Suppressor macrophage treated with lipopolysaccharide for 1 hour (primary cell): ENCODE measurements around the gene RTP1.
"Not testable (repeated sequence)": the region's sequence is repeated elsewhere in the genome, so short reads cannot be mapped to it uniquely, and the experiment has no call there.

Experiments
- DNase-seq, 3 donors: peaks; one replicate each; pipeline ENCODE4 v3.0.0-alpha.2; 2020 to 2022

Gene RTP1

DNA sequence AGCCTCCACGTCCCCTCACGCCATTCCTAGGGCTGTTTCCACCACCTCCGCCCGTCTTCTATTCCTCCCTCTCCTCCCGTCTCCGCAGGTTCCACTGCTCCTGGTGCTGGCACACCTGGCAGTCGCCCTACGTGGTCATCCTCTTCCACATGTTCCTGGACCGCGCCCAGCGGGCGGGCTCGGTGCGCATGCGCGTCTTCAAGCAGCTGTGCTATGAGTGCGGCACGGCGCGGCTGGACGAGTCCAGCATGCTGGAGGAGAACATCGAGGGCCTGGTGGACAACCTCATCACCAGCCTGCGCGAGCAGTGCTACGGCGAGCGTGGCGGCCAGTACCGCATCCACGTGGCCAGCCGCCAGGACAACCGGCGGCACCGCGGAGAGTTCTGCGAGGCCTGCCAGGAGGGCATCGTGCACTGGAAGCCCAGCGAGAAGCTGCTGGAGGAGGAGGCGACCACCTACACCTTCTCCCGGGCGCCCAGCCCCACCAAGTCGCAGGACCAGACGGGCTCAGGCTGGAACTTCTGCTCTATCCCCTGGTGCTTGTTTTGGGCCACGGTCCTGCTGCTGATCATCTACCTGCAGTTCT lies 2.3 kb downstream of the RTP1 start:
- not testable (repeated sequence) for DNase-seq

DNA sequence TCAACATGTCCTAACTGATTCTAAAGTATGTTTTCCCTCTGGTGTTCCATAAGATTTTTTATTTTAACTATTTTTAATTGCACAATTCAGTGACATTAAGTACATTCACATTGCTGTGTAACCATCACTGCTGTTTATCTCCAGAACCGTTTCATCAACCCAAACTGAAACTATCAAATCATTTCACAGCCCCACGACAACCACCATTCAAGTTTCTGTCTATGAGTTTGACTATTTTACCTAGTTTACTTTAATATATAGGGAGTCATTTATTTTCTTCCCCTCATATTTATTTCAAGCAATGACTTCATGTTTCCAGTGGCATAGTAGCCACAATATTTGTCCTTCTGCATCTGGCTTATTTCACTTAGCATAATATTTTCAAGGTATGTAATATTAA lies 8.4 kb downstream of the RTP1 start:
- DNase-seq = no peak

DNA sequence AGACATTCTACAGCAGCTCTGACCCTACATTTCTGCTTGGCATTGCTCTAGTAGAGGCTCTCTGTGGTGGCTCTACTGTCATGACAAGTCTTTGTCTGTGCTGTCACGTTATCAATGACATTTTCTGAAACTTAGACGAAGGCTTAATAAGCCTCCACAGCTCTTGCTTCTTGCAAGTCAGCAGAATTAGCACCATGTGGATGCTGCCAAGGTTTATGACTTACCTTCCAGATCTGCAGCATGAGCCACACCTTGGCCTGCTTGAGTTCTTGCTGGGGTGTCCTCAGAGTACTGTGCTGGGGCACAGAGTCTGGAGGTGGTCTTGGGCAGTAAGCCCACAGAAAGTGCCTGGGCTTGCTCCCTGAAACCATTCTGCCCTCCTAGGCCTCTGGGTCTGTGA lies 9.8 kb downstream of the RTP1 start:
- no peak for DNase-seq

DNA sequence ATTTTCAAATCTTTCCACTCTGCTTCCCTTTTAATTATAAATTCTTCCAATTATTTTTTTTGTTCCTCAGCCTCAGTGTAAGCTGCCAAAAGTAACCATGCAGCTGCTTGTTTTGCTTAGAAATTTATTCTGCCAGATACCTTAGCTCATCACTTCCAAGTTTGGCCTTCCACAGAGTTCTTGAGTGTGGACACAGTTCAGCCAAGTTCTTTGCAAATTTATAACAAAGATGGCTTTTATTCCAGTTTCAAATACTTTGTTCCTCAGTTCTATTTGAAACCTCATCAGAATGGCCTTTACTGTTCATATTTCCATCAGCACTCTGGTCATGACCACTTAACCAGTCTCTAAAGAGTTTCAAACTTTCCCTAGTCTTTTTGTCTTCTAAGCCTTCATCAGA lies 10.3 kb downstream of the RTP1 start:
- DNase-seq = no peak

DNA sequence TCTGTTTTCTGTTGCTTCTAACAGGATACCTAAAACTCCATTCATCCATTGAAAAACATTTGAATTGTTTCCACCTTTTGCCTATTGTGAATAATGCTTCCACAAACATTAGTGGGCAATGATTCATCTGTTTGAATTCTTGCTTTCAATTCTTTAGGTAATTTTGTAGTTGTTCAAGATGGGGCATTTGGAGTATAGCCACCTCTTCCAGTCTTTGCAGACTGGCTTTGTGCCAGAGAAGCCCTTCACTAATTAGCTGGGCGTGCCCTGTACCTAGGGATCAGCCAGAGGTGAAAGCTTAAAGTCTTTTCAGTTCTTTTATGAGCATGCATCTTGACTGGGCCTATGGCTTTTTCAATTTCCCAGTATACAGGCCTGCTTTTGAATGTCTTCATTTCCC lies 10.9 kb downstream of the RTP1 start:
- DNase-seq = no peak

DNA sequence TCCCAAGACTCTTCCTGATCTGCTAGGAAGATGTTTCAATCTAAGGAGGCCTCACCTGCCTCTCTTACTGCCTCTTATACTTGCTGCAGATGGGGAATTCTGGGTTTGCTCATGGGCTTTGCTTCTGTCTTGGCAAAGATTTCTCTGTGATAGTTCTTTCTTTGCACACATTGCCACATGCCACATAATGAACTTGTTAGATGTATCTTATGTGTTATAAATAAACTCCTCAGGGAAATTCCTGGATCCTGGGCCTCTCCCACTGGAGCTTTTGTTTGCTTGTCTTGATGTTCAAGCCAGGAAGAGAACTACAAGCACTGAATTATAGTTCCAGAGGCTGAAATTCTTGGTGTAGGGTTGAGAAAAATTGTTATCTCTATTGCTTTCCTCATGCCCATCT lies 12.2 kb downstream of the RTP1 start:
- DNase-seq = no peak

DNA sequence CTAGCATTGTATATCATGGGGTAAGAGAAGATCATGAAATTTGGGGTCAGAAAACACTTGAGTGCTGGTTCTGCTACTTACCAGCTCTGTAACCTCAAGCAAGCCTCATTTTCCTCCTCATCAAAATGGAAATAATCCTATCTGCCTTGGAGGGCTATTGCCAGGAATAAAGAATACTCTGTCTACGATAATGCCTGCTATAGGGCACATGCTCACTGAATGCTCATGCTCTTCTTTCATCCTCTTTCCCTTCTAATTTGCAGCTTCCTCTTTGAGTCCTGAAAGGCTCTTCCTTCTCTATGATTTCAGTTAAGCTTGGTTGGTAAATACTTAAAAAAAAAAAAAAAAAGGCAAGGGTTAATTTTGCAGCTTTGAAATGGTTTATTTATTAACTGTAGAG lies 12.8 kb downstream of the RTP1 start:
- DNase-seq = no peak

DNA sequence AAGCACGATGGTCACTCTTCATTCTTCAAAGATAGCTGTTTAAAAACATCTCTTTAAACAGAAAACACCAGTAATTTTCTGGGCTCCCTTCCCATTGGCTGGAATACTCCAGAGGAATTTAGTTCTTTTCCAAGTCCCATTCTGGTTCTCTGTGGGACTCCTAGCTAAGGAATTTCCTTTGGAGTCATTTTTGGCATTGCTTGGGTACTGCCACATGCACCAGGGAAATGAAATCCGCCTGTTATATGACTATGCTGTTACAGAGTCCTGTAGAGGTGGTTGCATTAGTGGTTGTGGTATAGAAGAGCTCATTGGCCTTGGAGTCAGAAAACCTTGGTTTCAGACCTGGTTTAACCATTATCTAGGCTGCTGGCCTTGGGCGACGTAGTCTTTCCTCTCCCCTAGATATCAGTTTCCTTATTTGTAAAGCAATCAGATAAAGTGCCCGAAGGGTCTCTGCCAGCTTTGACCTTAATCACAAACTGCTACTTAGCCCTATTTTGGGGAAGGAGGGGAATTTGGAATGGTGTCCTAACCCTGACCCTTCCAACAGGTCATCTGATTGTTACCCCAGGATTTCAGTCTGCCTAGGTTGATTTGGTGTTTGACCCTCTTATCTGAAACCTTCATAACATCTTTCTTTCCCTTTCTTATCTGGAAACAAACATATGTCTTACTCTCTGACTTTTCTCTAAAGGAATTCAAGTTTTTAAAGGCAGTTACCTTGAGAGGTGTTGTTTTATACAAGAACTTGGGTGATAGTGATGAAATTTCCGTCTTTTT lies 13.4 kb downstream of the RTP1 start:
- no peak for DNase-seq

DNA sequence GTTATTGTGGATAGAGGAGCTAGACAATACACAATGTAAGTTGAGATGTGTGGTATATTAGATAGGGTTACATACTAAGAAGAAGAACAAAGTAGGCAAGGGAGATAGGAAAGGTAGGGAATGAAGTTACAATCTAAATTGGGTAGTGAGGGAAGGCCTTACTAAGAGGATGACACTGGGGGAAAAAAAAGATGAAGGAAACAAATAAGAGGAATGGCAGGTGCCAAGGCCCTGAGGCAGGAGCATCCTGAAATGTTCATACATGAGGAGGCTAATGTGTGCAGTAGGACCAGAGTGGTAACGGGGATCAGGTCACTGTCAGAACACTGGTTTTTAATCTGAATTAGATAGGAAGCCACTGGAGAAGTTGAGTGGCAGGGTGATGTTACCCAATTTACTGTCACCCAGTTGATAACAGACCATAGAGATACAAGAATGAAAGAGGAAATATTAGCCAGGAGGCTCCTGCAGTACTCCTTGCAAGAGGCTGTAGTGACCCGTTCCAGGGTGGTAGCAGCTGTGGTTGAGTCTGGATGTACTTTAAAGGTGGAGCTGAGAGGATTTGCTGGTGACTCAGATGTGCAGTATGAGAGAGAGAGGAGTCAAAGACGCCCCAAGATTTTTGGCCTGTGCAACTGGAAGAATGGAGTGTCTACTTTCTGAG lies 14.4 kb downstream of the RTP1 start:
- DNase-seq = no peak

DNA sequence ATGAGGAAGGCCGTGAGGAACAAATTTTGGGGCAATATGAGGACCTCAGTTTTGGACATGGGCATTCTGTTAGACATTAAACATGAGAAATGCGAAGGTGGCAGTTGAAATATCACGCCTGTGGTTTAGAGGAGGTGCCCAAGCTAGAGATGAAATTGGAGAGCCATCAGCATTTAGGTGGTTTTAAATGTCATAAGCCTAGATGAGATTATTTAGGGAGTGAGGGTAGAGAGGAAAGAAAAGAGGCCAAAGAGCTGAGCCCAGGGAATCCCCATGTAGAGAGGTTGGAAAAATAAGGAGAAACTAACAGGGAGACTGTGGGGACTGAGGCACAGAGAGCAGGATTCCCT lies 14.9 kb downstream of the RTP1 start:
- no peak for DNase-seq

DNA sequence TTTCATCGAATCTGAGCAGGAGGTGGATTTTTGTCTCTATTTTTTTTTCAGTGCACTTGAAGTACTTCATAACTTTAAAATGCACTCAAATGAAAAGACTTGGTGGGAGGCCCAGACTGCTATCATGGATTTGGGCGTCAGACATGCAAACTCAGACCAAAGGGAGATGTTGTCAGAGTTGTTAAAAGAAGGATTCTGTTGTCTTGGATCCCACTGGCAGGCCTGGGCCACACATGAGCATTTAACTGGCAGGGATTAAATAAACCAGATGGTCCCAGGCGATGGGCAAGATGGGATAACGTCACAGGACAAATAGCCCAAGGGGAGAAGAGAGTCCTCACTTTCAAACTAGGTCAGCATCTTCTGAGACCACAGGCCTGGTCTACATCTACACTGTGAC lies 15.4 kb downstream of the RTP1 start:
- no peak for DNase-seq

DNA sequence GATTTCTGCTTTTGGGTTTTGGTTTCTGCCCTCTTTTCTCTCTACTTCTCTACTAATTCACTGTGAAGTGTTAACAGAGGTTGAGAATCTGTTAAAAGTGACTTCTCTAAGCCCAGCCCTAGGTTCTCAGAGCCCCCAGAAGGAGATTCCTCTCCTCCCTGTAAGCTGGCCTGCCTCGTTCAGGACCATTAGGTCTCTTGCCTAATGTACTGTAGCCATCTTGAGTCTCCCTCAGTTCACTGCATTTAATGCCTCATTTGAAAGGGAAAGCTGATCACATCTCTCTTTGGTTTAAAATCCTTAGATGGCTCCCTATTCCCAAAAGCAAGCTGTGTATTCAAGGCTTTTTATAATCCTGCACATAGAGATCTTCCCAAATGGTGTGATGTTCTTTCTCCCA lies 16.3 kb downstream of the RTP1 start:
- DNase-seq = no peak

DNA sequence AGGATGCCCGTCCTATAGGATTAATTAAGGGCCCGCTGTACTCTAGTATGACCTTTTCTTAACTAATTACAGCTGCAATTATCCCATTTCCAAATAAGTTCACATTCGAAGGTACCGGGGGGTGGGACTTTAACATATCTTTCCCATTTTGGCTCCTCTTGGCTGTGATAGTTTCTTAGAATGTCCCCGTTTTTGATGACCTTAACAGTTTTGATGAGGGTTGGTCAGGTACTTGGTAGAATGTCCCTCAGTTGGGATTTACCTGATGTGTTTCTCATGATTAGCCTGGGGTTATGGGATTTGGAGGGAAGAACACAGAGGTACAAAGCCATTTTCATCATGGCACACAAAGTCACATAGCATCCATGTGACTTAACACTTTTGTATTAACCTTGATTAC lies 18.2 kb downstream of the RTP1 start:
- DNase-seq = no peak

DNA sequence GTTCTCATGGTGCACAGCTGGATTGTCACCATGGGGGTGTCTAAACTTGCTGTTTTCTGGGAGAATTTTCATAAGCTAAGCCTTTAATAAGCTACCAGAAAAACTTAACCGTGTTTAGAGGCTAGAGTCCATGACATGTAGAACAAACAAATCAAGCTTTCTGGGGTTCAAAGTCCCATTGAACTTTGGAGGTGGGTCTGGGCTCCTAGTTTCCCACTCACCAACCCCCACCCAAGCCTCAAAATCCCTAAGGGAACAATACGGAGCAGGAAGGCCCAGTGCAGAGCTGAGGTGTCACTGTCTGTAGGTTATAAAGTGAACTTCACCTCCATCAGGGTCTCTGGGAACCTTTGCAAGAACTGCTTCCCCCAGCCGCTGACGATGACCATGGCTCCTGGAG lies 25.5 kb downstream of the RTP1 start:
- DNase-seq = no peak

DNA sequence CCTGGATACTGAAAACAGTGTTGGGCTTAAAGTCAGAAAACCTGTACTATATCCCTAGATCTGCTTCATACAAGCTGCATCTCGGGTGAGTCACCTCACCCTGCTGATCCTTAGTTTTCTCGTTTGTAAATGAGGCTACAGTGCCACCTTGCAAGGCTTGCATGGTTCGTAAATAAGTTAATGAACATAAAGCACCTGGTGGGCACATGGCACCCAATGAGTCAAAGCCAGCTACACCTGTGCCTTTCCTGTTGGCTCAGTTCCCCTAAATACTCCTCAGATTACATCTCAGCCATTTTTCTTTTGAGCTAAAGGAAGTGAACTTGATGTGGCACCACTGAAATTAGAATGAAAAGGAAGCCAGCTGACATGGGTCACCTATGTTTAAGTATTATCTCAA lies 26.5 kb downstream of the RTP1 start:
- no peak for DNase-seq

DNA sequence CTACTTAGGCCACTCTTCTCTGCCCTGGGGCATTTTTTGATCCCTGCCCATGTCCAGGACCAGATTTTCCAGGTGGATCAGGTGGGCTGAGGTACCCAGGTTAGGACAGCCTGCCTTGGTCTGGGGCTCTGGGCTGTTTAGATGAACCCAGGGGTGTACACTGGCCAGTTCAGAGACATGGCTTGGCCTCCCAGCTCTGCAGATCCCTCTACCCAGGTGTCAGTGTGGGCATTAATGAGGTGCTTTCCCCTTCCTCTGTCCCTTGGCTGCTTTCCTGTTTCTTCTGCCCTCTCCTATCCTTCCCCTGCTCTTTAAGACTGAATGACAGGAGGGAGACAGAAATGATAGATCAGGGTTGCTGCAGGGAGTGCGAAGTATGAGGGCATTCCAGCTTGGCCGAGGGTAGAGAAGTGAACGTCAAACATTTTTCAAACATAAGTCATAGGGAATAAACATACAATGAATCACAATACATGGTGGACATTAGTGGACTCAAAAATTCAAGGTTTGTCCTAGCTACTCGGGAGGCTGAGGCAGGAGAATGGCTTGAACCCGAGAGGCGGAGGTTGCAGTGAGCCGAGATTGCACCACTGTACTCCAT lies 30.5 kb downstream of the RTP1 start:
- no peak for DNase-seq

DNA sequence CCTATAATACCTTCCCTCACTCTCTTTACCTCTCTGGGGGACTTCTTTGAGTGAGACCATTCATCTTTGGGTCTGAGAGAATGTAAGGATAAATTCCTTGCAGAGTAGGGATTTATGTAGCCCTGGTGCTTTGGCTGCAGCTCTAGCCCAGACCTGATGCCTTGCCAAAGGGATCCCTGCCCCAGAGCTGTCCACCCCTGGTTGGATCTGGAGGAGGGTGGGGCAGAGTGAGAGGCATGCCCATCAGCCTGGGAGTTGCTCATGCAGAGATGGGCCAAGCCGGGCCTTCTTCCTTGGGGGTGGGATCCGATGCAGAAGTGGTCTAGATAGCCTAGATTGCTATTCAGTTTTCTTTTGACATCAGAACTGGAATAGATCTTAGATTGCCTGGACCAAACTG lies 31.5 kb downstream of the RTP1 start:
- DNase-seq = no peak

DNA sequence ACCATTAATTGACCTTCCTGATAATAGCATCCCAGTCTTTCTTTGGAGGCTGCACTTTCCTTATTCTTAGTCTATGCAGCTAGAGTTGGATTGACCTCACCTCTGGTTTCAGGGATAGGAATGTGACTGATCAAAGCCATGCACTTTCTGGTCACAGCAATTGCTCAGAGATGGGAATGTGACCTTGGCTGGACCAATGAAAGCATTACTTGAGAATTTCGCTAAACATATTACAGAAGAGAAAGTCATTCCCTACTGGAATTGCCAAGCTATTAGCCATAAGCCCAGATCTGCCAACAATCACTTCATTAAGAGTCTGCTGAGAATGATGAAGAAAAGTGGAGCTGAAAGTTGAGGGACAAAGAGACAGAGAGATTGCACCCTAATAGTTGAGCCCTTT lies 32.7 kb downstream of the RTP1 start:
- DNase-seq = no peak

DNA sequence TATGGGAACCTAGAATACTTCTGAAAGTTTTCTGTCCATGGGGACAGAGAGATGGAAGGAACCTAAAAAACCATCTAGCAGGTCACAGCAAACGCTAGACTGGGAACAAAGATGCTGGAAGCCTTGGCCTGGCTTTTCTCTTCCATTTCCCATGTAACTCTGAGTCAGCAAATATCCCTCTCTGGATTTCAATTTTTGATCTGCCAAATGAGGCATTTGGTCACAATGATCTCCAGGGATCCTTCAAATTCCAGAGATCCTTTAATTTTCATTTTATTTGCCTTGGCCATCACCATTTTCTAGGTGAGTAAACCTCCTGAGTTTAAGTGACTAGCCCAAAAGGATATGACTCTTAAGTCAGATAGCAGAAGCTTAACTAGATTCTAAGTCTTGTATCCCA lies 39.7 kb downstream of the RTP1 start:
- DNase-seq = no peak

DNA sequence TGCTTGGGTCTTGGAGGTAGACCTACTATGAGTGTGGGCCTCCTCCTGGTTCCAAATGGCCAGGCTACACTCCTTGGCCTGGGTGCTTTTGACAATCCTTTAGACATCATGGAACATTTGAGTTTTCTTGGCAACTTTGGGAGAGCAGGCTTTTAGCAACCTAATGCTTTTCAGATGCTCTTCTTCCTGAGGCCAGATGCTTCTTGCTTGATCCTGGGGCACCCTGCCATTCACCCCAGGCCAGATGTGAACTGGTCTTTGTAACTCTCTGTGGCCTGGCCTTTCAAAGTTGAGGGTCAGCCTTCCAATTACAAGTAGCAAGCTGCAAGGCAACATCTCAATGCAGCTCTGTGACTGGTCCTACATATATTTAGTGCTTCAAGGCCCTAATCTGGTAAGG lies 40.5 kb downstream of the RTP1 start:
- DNase-seq = no peak

DNA sequence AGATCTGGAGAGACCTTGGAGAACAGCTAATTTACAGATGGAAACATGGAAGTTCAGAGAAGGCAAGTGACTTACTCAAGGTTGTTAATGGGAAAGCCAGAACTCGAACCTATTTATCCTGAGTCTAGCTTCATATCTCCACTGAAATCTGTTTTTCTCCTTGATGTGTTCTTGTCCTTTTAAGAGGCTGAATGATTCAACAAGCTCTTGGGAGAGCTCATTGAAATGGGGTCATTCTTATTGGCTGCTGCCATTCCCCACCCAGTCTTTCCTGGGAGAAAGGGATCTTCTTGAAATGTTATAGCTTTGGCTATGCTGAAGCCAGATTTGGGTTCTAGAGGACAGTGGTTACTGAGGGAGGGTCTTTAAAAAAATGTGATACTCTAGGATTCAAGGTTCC lies 41.0 kb downstream of the RTP1 start:
- no peak for DNase-seq

DNA sequence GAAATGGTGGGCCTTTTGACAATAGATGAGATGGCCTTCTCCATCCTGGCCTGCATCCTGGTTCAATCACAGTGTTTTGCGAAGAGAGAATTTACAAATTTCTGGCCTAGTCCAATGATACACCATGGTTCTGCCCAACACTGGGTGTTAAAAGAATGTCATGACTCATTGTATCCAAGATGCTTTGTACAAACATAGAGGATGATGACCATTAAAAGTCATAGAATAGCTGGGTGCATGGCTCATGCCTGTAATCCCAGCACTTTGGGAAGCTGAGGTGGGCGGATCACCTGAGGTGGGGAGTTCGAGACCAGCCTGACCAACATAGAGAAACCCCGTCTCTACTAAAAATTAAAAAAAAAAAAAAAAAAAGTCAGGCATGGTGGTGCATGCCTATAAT lies 41.5 kb downstream of the RTP1 start:
- DNase-seq = not testable (repeated sequence)

DNA sequence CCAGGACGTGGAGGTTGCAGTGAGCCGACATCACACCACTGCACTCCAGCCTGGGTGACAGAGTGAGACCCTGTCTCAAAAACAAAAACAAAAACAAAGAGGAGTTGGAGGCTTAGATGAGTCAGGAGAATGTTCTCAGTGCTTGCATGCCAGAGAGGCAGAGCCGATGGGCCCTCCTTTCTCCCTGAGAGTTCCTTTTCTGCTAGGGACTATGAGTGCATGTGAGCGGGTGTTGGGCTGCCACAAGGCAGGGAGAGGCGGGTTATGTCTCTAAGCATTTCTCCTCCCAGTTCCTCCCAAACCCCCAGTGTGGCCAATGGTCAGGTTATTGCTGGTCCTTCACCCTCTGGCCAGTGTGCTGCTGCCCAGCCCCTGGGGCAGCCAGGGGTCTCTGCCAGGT lies 45.1 kb downstream of the RTP1 start:
- no peak for DNase-seq

DNA sequence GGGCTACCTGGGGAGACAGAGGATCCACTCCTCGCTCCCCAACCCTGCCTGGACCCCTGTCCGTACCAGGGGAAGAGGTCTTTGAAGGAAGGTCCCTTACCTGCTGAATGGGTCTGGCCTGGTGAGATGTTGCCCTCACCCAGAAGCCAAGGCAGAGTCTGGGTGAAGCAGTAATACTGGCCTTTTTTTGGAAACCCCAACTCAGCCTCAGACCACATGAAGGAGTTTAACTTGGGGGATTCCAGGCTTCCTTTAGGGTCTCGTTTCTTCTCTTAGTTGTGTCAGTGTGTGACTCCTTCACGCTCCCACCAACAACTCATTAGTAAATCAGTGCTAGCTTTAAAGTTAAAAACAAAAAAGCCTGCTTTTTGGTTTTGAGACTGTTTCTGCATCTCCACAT lies 45.6 kb downstream of the RTP1 start:
- no peak for DNase-seq
